Endothelial cell of umbilical vein (primary cell): Measurements from ENCODE around the gene NEUROG3.

Experiments
- EZH2 ChIP-seq: IDR thresholded peaks from 2 replicates; pipeline ENCODE4 v1.6.1; 2012; ENCODE audit warnings: borderline replicate concordance, low read depth, mild to moderate bottlenecking, moderate library complexity, low read length, inconsistent platforms; ENCODE audit not compliant: severe bottlenecking
- MYC ChIP-seq: IDR thresholded peaks from one replicate; pipeline ENCODE4 v1.6.1; 2011; ENCODE audit warnings: mild to moderate bottlenecking, low read depth, low read length
- POLR2A ChIP-seq: IDR thresholded peaks from 2 replicates; pipeline ENCODE4 v1.6.1; 2012; ENCODE audit warnings: low read depth, mild to moderate bottlenecking, control low read depth, low read length
- POLR2AphosphoS5 ChIP-seq: IDR thresholded peaks from 2 replicates; pipeline ENCODE4 v1.6.1; 2012; ENCODE audit warnings: low read depth, mild to moderate bottlenecking, control low read depth, low read length, moderate library complexity; ENCODE audit not compliant: insufficient read depth
- TF ChIP-seq, protein P1 (sequence below), 2 donors: IDR thresholded peaks; 1 replicate in 1 of 2; 2 replicates in 1 of 2; pipeline ENCODE4 v1.5.1; 2011; ENCODE audit warnings: low read length in 2 of 2, mild to moderate bottlenecking in 2 of 2, moderate library complexity in 2 of 2, control low read depth in 1 of 2, inconsistent platforms in 1 of 2, low read depth in 1 of 2; ENCODE audit not compliant: insufficient read depth in 1 of 2; ENCODE audit errors: extremely low read depth in 1 of 2

GRCh38 chr10:69568472-69569395 is 4.5 kb downstream of the NEUROG3 start:
- TF ChIP-seq MYC (no peak), POLR2A (no peak), EZH2 (no peak), POLR2AphosphoS5 (no peak)
- TF ChIP-seq, protein P1, sequence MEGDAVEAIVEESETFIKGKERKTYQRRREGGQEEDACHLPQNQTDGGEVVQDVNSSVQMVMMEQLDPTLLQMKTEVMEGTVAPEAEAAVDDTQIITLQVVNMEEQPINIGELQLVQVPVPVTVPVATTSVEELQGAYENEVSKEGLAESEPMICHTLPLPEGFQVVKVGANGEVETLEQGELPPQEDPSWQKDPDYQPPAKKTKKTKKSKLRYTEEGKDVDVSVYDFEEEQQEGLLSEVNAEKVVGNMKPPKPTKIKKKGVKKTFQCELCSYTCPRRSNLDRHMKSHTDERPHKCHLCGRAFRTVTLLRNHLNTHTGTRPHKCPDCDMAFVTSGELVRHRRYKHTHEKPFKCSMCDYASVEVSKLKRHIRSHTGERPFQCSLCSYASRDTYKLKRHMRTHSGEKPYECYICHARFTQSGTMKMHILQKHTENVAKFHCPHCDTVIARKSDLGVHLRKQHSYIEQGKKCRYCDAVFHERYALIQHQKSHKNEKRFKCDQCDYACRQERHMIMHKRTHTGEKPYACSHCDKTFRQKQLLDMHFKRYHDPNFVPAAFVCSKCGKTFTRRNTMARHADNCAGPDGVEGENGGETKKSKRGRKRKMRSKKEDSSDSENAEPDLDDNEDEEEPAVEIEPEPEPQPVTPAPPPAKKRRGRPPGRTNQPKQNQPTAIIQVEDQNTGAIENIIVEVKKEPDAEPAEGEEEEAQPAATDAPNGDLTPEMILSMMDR (IDR thresholded peaks at IDR 0.05; ENCODE audit: extremely low read depth in 1 of 2, insufficient read depth in 1 of 2, low read depth in 1 of 2, low read length in 2 of 2), result no peak
